Putamen (tissue), 1 donor: ENCODE results near the gene PUSL1.

ENCODE experiments used
- DNase-seq: peaks from one replicate; pipeline ENCODE4 v3.0.0-alpha.2; 2016; ENCODE audit warnings: low spot score

The PUSL1 gene

GRCh38 chr1:1307923-1308755, at the start of gene PUSL1, which contains the start of gene ACAP3:
TSS of gene PUSL1 (plus strand) at chr1:1308597. CDS start at chr1:1308644, 47 bp downstream.
TSS of gene ACAP3 (minus strand) at chr1:1307930. CDS start at chr1:1307815, 115 bp downstream.
- peak; percentile 91 for DNase-seq

- DNase-seq, result no peak
These were observed 49.3 kb upstream of the PUSL1 start for GRCh38 chr1:1259119-1259488.

- DNase-seq, result no peak
These were observed 48.9 kb upstream of the PUSL1 start for GRCh38 chr1:1259540-1259939.

- no peak for DNase-seq
These were observed 48.3 kb upstream of the PUSL1 start for GRCh38 chr1:1259951-1260600.

GRCh38 chr1:1260843-1261560, 47.4 kb upstream of the PUSL1 start:
- no peak for DNase-seq

- no peak for DNase-seq
These were observed 46.3 kb upstream of the PUSL1 start for GRCh38 chr1:1262071-1262470.

GRCh38 chr1:1262758-1263157, 45.6 kb upstream of the PUSL1 start:
- DNase-seq, result no peak

- no peak for DNase-seq
These were observed 44.4 kb upstream of the PUSL1 start for GRCh38 chr1:1264026-1264425.

- DNase-seq, result no peak
These were observed 43.5 kb upstream of the PUSL1 start for GRCh38 chr1:1264868-1265272.

GRCh38 chr1:1267488-1268283, 40.7 kb upstream of the PUSL1 start:
- DNase-seq, result no peak

GRCh38 chr1:1268284-1268682, 40.1 kb upstream of the PUSL1 start:
- DNase-seq, result no peak

GRCh38 chr1:1270813-1271212, 37.6 kb upstream of the PUSL1 start:
- DNase-seq, result no peak

- DNase-seq, result no peak
These were observed 35.8 kb upstream of the PUSL1 start for GRCh38 chr1:1272341-1273208.

- no peak for DNase-seq
These were observed 35.2 kb upstream of the PUSL1 start for GRCh38 chr1:1273209-1273511.

GRCh38 chr1:1273512-1274298, 34.7 kb upstream of the PUSL1 start, which contains the start of gene UBE2J2:
TSS of gene UBE2J2 (minus strand) at chr1:1273854. CDS start at chr1:1267992, 5,862 bp downstream.
- DNase-seq, result peak; percentile 92

GRCh38 chr1:1274299-1274930, 34.0 kb upstream of the PUSL1 start:
- DNase-seq, result no peak

- no peak for DNase-seq
These were observed 33.4 kb upstream of the PUSL1 start for GRCh38 chr1:1274931-1275431.

- DNase-seq, result no peak
These were observed 32.6 kb upstream of the PUSL1 start for GRCh38 chr1:1275836-1276235.

- DNase-seq, result no peak
These were observed 29.8 kb upstream of the PUSL1 start for GRCh38 chr1:1278620-1279019.

GRCh38 chr1:1279028-1279427, 29.4 kb upstream of the PUSL1 start:
- no peak for DNase-seq
